ENCODE data around the gene ZNF215. TPM values are rescaled to one million over a fixed set of nuclear protein-coding genes. Genes with fewer than 3 reads are reported as not detected.

Gene ZNF215
- polyA plus RNA-seq (2011; rRNA removed) (1.9 and 2.0 TPM in 2 replicates), polyA plus RNA-seq (2017; fragmentation: RNase III; extraction: RNeasy Plus Mini Kit Qiagen cat#74134 plus additional on column Dnase treatment) (1.0 to 1.1 TPM (median 1.1 TPM) in 3 replicates), polyA minus RNA-seq (2011; rRNA and poly(A)+ RNA removed) (2.7 and 3.4 TPM in 2 replicates)
- 0.45 and 0.56 TPM in 2 replicates for polyA plus RNA-seq (2012; cell fraction: cytosol; rRNA removed)
- polyA plus RNA-seq (2012; cell fraction: nucleus; rRNA removed) = 0.68 and 0.94 TPM in 2 replicates

GRCh38 chr11:6926208-6927029 lies at the start of gene ZNF215:
ZNF215 (plus strand) TSS chr11:6926426; CDS start chr11:6932273, 5,847 bp downstream.
- ATAC-seq (peak; percentile 89 to 91), FAIRE-seq (no peak), DNase-seq (ENCODE audit: low read depth in 1 of 2, low spot score in 1 of 2) (peak; percentile 33 to 76)
- TF ChIP-seq CHD2 (IDR thresholded peaks at IDR 0.05; ENCODE audit: low read length, partially characterized antibody) (no peak), RARB (CRISPR knock-in tag; IDR thresholded peaks at IDR 0.05) (no peak), JUNB (IDR thresholded peaks at IDR 0.05) (no peak), MYC (IDR thresholded peaks at IDR 0.05; ENCODE audit: borderline replicate concordance, low read length) (no peak), FOXS1 (CRISPR knock-in tag; IDR thresholded peaks at IDR 0.05) (no peak), EP300 (IDR thresholded peaks at IDR 0.05) (no peak), MAX (IDR thresholded peaks at IDR 0.05) (peak; percentile 62), ESRRA (IDR thresholded peaks at IDR 0.05; ENCODE audit: borderline replicate concordance, low read length) (no peak), MAFK (IDR thresholded peaks at IDR 0.05; ENCODE audit: partially characterized antibody) (no peak)
- TF ChIP-seq, protein P1, sequence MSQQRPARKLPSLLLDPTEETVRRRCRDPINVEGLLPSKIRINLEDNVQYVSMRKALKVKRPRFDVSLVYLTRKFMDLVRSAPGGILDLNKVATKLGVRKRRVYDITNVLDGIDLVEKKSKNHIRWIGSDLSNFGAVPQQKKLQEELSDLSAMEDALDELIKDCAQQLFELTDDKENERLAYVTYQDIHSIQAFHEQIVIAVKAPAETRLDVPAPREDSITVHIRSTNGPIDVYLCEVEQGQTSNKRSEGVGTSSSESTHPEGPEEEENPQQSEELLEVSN (IDR thresholded peaks at IDR 0.05; ENCODE audit: borderline replicate concordance, low read depth) = peak; percentile 51; the same call in 1 of the 2 replicates
- H3K4me1 ChIP-seq = no peaks in the 10 kb centered on the region
- H3K4me3 ChIP-seq = peak within 1 kb of the TSS; percentile 61
- WGBS (ENCODE audit: missing lambda C conversion rate) = 2% methylated on average over 43 of the region's 61 CpGs
- CTCF ChIA-PET = interaction anchor here (1.1 kb wide), 1 partner anchor 171 kb away, joined by 3 read pairs; no protein-coding TSS in a partner anchor
- peak within 1 kb of the TSS; percentile 83 for H3K4me2 ChIP-seq
- H3K27ac ChIP-seq = peak within 1 kb of the TSS; percentile 55 to 69
- H3K9me3 ChIP-seq = no peaks in the 10 kb centered on the region
- POLR2A ChIA-PET = interaction anchor here (0.9 kb wide), 1 partner anchor 243 kb away, joined by 3 read pairs; the partner anchor contains the start of gene MRPL17

- ATAC-seq = no peak
- Histone ChIP-seq H3K4me1 (no peaks in the 10 kb centered on the region), H3K4me2 (no peak overlapping the region), H3K4me3 (no peak overlapping the region), H3K9me3 (no peaks in the 10 kb centered on the region), H3K27ac (no peak overlapping the region)
- ChIA-PET CTCF (no interaction called here), POLR2A (no interaction called here)
- no peak for DNase-seq (ENCODE audit: low read depth in 1 of 2, low spot score in 1 of 2)
- FAIRE-seq = no peak
- TF ChIP-seq, protein P2, sequence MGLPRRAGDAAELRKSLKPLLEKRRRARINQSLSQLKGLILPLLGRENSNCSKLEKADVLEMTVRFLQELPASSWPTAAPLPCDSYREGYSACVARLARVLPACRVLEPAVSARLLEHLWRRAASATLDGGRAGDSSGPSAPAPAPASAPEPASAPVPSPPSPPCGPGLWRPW (IDR thresholded peaks at IDR 0.05) = no peak
- TF ChIP-seq CTCF (IDR thresholded peaks at IDR 0.05) (no peak), EHF (CRISPR knock-in tag; IDR thresholded peaks at IDR 0.05) (no peak), PBX3 (IDR thresholded peaks at IDR 0.05) (no peak), HOXB13 (CRISPR knock-in tag; IDR thresholded peaks at IDR 0.05; ENCODE audit: low read depth) (no peak), TFCP2L1 (CRISPR knock-in tag; IDR thresholded peaks at IDR 0.05) (no peak), JUN (IDR thresholded peaks at IDR 0.05) (no peak), KDM5A (IDR thresholded peaks at IDR 0.05) (no peak), HOXA7 (CRISPR knock-in tag; IDR thresholded peaks at IDR 0.05) (no peak), SREBF2 (IDR thresholded peaks at IDR 0.05) (no peak), HMGXB4 (CRISPR knock-in tag; IDR thresholded peaks at IDR 0.05; ENCODE audit: borderline replicate concordance) (no peak), KDM1A (IDR thresholded peaks at IDR 0.05; ENCODE audit: low read depth) (no peak), JUNB (IDR thresholded peaks at IDR 0.05) (no peak), CBX2 (IDR thresholded peaks at IDR 0.05; ENCODE audit: borderline replicate concordance, low read depth) (no peak), HEYL (CRISPR knock-in tag; IDR thresholded peaks at IDR 0.05) (no peak), USF2 (IDR thresholded peaks at IDR 0.05) (no peak)
- 2% methylated on average over 3 of the region's 3 CpGs for WGBS (ENCODE audit: missing lambda C conversion rate)
Observed at GRCh38 chr11:6876914-6877313, 49.3 kb upstream of the ZNF215 start.

Measured in A549 (cell line).